Activated B cell treated with CpG ODN at 0.5 μM for 24 hours (primary cell): ENCODE results near the gene DRAM1. TPM values are rescaled to one million over a fixed set of nuclear protein-coding genes. Genes with fewer than 3 reads are reported as not detected.

Experiments
- ATAC-seq: fragments of 200-7000 bp; cut with Tn5 transposase; one replicate; pipeline ENCODE4 v1.10.0; 2021; ENCODE audit warnings: low read depth, mild to moderate bottlenecking, moderate library complexity
- CTCF ChIA-PET: fragments of 350-600 bp; sonication (Branson Sonifier 250); formaldehyde crosslinking; loops from one replicate; lab custom pipeline; 2021; ENCODE audit warnings: antibody characterized with exemption; lab: Charles Lee
- POLR2A ChIA-PET: fragments of 350-600 bp; sonication (Branson Sonifier 250); formaldehyde crosslinking; loops from one replicate; lab custom pipeline; 2021; ENCODE audit warnings: antibody characterized with exemption; lab: Charles Lee
- DNase-seq: peaks from one replicate; pipeline ENCODE4 v3.0.0; 2022
- H3K27ac Mint-ChIP-seq: one replicate; pipeline ENCODE4 v1.8.0; 2020; ENCODE audit warnings: mixed read lengths
- H3K27me3 Mint-ChIP-seq: one replicate; pipeline ENCODE4 v1.8.0; 2021; ENCODE audit warnings: mixed read lengths
- H3K36me3 Mint-ChIP-seq: one replicate; pipeline ENCODE4 v1.8.0; 2021; ENCODE audit warnings: low read depth, mixed read lengths
- H3K4me1 Mint-ChIP-seq: one replicate; pipeline ENCODE4 v1.8.0; 2021; ENCODE audit warnings: mixed read lengths
- H3K4me3 Mint-ChIP-seq: one replicate; pipeline ENCODE4 v1.8.0; 2020; ENCODE audit warnings: mild to moderate bottlenecking, mixed read lengths
- H3K9me3 Mint-ChIP-seq: one replicate; pipeline ENCODE4 v1.8.0; 2020; ENCODE audit warnings: mixed read lengths
- intact Hi-C: fragments of 100-400 bp; cut with micrococcal nuclease; formaldehyde crosslinking; loops from one replicate; pipeline ENCODE4 v1.15.1; 2024
- total RNA-seq: library from RNA; stranded (reverse); gene quantifications from 2 replicates; pipeline ENCODE4 v1.2.3, GENCODE V29; 2022
- TF ChIP-seq, protein P1 (sequence below): fragments of 200-600 bp; IDR thresholded peaks from one replicate; pipeline ENCODE4 v1.8.0; 2022; ENCODE audit warnings: antibody characterized with exemption, mild to moderate bottlenecking

The DRAM1 gene
- total RNA-seq, 1 donor from 2014 or later, result 11.5 TPM

GRCh38 chr12:101845137-101845711 lies 32.2 kb upstream of the DRAM1 start:
- ChIA-PET POLR2A (interaction anchor here (0.7 kb wide), 1 partner anchor 78 kb away, joined by 4 read pairs; no protein-coding TSS in a partner anchor), CTCF (interaction anchor here (0.6 kb wide), 1 partner anchor 1019 kb away, joined by 4 read pairs; no protein-coding TSS in a partner anchor)

DNA sequence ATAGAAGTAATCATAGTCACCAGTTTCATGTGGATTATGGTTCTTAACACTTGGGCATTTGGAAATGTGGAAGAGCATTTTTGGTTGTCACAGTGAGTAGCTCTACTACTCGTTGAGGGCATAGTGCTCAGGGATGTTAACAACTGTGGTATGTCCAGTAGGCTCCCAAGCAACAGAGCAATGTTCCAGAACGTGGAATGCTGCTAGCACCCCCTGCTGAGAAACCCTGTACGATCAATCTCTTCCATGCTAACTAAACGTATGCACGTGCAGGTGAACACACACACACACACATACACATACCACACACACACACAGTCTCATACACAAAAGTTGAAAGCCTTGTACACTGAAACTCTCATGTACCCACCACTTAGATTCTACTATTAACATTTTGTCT lies 30.1 kb upstream of the DRAM1 start:
- no peaks in the 10 kb centered on the region for H3K36me3 Mint-ChIP-seq
- ChIA-PET CTCF (no interaction called here), POLR2A (no interaction called here)
- DNase-seq (no peak), ATAC-seq (no peak)
- H3K27me3 Mint-ChIP-seq, result no peaks in the 10 kb centered on the region
- H3K9me3 Mint-ChIP-seq, result no peaks in the 10 kb centered on the region
- no peak overlapping the region for H3K27ac Mint-ChIP-seq
- H3K4me3 Mint-ChIP-seq, result no peak overlapping the region
- H3K4me1 Mint-ChIP-seq, result peaks cover 13% of the 10 kb centered on the region
- TF ChIP-seq, protein P1, sequence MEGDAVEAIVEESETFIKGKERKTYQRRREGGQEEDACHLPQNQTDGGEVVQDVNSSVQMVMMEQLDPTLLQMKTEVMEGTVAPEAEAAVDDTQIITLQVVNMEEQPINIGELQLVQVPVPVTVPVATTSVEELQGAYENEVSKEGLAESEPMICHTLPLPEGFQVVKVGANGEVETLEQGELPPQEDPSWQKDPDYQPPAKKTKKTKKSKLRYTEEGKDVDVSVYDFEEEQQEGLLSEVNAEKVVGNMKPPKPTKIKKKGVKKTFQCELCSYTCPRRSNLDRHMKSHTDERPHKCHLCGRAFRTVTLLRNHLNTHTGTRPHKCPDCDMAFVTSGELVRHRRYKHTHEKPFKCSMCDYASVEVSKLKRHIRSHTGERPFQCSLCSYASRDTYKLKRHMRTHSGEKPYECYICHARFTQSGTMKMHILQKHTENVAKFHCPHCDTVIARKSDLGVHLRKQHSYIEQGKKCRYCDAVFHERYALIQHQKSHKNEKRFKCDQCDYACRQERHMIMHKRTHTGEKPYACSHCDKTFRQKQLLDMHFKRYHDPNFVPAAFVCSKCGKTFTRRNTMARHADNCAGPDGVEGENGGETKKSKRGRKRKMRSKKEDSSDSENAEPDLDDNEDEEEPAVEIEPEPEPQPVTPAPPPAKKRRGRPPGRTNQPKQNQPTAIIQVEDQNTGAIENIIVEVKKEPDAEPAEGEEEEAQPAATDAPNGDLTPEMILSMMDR, result no peak
- intact Hi-C loops, result no loop called here

More at GRCh38 chr12:101845137-101845711, 32.2 kb upstream of the DRAM1 start:
- H3K36me3 Mint-ChIP-seq, result no peaks in the 10 kb centered on the region
- H3K27ac Mint-ChIP-seq, result no peak overlapping the region
- no peak for DNase-seq
- no peak for ATAC-seq
- TF ChIP-seq, protein P1, result no peak
- peaks cover 3% of the 10 kb centered on the region for H3K4me1 Mint-ChIP-seq
- H3K4me3 Mint-ChIP-seq, result no peak overlapping the region
- H3K27me3 Mint-ChIP-seq, result no peaks in the 10 kb centered on the region
- no peaks in the 10 kb centered on the region for H3K9me3 Mint-ChIP-seq
- intact Hi-C loops, result no loop called here

GRCh38 chr12:101850199-101850598 lies 27.2 kb upstream of the DRAM1 start:
- ATAC-seq (no peak), DNase-seq (no peak)
- POLR2A ChIA-PET, result no interaction called here
- Mint-ChIP-seq H3K4me1 (peaks cover 25% of the 10 kb centered on the region), H3K9me3 (no peaks in the 10 kb centered on the region), H3K4me3 (no peak overlapping the region), H3K36me3 (no peaks in the 10 kb centered on the region), H3K27ac (no peak overlapping the region), H3K27me3 (no peaks in the 10 kb centered on the region)
- intact Hi-C loops, result no loop called here
- CTCF ChIA-PET, result no interaction called here
- TF ChIP-seq, protein P1, result no peak

DNA sequence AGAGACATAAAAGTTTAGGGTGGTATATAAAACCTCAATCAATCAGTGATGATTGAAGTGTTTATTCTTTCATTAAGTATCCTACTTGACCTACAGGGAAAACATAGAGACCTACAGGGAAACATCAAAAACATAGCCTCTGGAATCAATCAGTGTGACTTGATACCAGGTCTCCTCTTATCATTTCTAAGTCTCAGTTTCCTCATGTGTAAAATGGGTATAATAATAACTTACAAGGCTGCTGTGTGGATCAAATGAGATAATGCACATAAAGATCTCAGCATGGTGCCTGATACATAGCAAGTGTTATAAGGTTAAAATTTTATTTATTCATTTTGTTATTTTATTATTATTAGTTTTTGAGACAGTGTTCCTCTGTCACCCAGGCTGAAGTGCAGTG lies 24.4 kb upstream of the DRAM1 start:
- peaks cover 5% of the 10 kb centered on the region for H3K9me3 Mint-ChIP-seq
- intact Hi-C loops, result no loop called here
- peaks cover 36% of the 10 kb centered on the region for H3K4me1 Mint-ChIP-seq
- DNase-seq (no peak), ATAC-seq (no peak)
- H3K27ac Mint-ChIP-seq, result no peak overlapping the region
- H3K27me3 Mint-ChIP-seq, result no peaks in the 10 kb centered on the region
- no peak overlapping the region for H3K4me3 Mint-ChIP-seq
- no peaks in the 10 kb centered on the region for H3K36me3 Mint-ChIP-seq
- POLR2A ChIA-PET, result no interaction called here
- CTCF ChIA-PET, result no interaction called here
- TF ChIP-seq, protein P1, result no peak

- intact Hi-C loops, result loop anchor here (1.0 kb wide), 1 partner anchor 23 kb away; the partner anchor contains the start of gene DRAM1
- POLR2A ChIA-PET, result interaction anchor here (0.6 to 2.5 kb wide), 5 partner anchors 18 to 447 kb away, joined by 3 to 7 read pairs (median 5); partner anchors contain the start of genes ARL1 and DRAM1
- Mint-ChIP-seq H3K9me3 (peaks cover 5% of the 10 kb centered on the region), H3K4me3 (peak overlapping the region; percentile 41), H3K27ac (peak overlapping the region; percentile 79), H3K4me1 (peaks cover 48% of the 10 kb centered on the region), H3K27me3 (no peaks in the 10 kb centered on the region), H3K36me3 (no peaks in the 10 kb centered on the region)
- TF ChIP-seq, protein P1, result no peak
- CTCF ChIA-PET, result interaction anchor here (1.3 kb wide), 1 partner anchor 13 kb away, joined by 3 read pairs; no protein-coding TSS in a partner anchor
- DNase-seq, result no peak
- ATAC-seq, result peak; percentile 87
These were observed 22.6 kb upstream of the DRAM1 start for GRCh38 chr12:101854747-101855146.
